HepG2 (cell line): ENCODE measurements around the gene QKI. TPM values are rescaled to one million over a fixed set of nuclear protein-coding genes. Genes with fewer than 3 reads are reported as not detected.

Experiments
- ATAC-seq: fragments of 200-7000 bp; cut with Tn5 transposase; 3 replicates; pipeline ENCODE4 v1.9.1; 2020; ENCODE audit warnings: mild to moderate bottlenecking, moderate library complexity
- BruUV-seq: library from RNA; stranded (reverse); fragments of 400-500 nt; replicated peaks from 2 replicates; lab custom pipeline; 2021; lab: Mats Ljungman, UMichigan
- CTCF ChIA-PET: fragments of 300-600 bp; formaldehyde crosslinking; extraction: SDS; loops from one replicate; lab custom pipeline; 2021; ENCODE audit warnings: low total read pairs, inconsistent platforms, low intra/inter-chr PET ratio; lab: Yijun Ruan, JAX
- POLR2A ChIA-PET: fragments of 350-600 bp; sonication (Branson Sonifier 250); formaldehyde crosslinking; loops from one replicate; lab custom pipeline; 2020; ENCODE audit warnings: antibody characterized with exemption, inconsistent platforms; lab: Yijun Ruan, JAX
- DNase-seq: peaks from one replicate; pipeline ENCODE4 v3.0.0-alpha.2; 2015; ENCODE audit warnings: low spot score
- FAIRE-seq: peaks from 3 replicates; lab custom pipeline; 2011; peaks lifted over from hg19 to GRCh38; lab: Jason Lieb, UNC
- H2AFZ ChIP-seq: one replicate; pipeline ENCODE4 v1.6.1; 2011; ENCODE audit warnings: low read length, inconsistent platforms
- H3K27ac ChIP-seq: fragments of 300-600 bp; 3 replicates; pipeline ENCODE4 v1.8.0; 2011; ENCODE audit warnings: mixed run types, mild to moderate bottlenecking, mixed read lengths, low read length, inconsistent platforms; ENCODE audit not compliant: insufficient read depth; ENCODE audit errors: extremely low read length
- H3K27me3 ChIP-seq, 2 experiments: fragments of 200-600 bp in 1 of 2; 2 replicates in 1 of 2; 3 replicates in 1 of 2; pipeline versions ENCODE4 v1.6.0 to v1.8.0; 2011; ENCODE audit warnings: low read length in 2 of 2, mild to moderate bottlenecking in 2 of 2, moderate library complexity in 2 of 2, inconsistent platforms in 1 of 2; ENCODE audit not compliant: insufficient read depth in 2 of 2, control insufficient read depth in 1 of 2
- H3K36me3 ChIP-seq, 2 experiments: fragments of 200-600 bp in 1 of 2; replicated peaks in 1 of 2; 2 replicates in 1 of 2; 3 replicates in 1 of 2; pipeline versions ENCODE4 v1.5.1 to v1.8.0; 2011; ENCODE audit warnings: low read length in 2 of 2, inconsistent platforms in 1 of 2; ENCODE audit not compliant: insufficient read depth in 2 of 2, control insufficient read depth in 1 of 2
- H3K4me1 ChIP-seq: 2 replicates; pipeline ENCODE4 v1.5.1; 2012; ENCODE audit warnings: low read length, inconsistent platforms; ENCODE audit not compliant: insufficient read depth
- H3K4me2 ChIP-seq: 2 replicates; pipeline ENCODE4 v1.6.0; 2011; ENCODE audit warnings: low read depth, low read length, inconsistent platforms
- H3K4me3 ChIP-seq, 3 experiments: fragments of 200-600 bp in 1 of 3; sonication (generic), shearing (Covaris generic) in 1 of 3; replicated peaks in 1 of 3; 2 replicates each; pipeline ENCODE4 v1.5.1; 2011 to 2016; ENCODE audit warnings: low read length in 3 of 3, inconsistent platforms in 2 of 3, low read depth in 2 of 3, mild to moderate bottlenecking in 2 of 3, control low read depth in 1 of 3, mixed read lengths in 1 of 3; ENCODE audit not compliant: insufficient read depth in 1 of 3
- H3K79me2 ChIP-seq: one replicate; pipeline ENCODE4 v1.6.1; 2011; ENCODE audit warnings: low read length, inconsistent platforms; ENCODE audit not compliant: insufficient read depth
- H3K9ac ChIP-seq: 2 replicates; pipeline ENCODE4 v1.6.0; 2011; ENCODE audit warnings: mild to moderate bottlenecking, low read depth, low read length, inconsistent platforms; ENCODE audit not compliant: insufficient read depth
- H3K9me3 ChIP-seq: 2 replicates; pipeline ENCODE4 v1.5.1; 2012; ENCODE audit warnings: mild to moderate bottlenecking, low read length
- H4K20me1 ChIP-seq: 2 replicates; pipeline ENCODE4 v1.6.0; 2011; ENCODE audit warnings: inconsistent platforms, mild to moderate bottlenecking, low read length, moderate library complexity; ENCODE audit not compliant: insufficient read depth
- CHCHD3 ChIP-seq: sonication (generic); formaldehyde crosslinking; IDR thresholded peaks from 2 replicates; pipeline ENCODE4 v1.8.0; 2022; ENCODE audit warnings: mild to moderate bottlenecking, missing genetic modification reagents, moderate library complexity
- FOXA1 ChIP-seq, 2 experiments: fragments of 450-650 bp in 1 of 2; sonication (generic) in 1 of 2; formaldehyde crosslinking in 1 of 2; IDR thresholded peaks; 2 replicates each; pipeline versions ENCODE4 v1.4.0 to v1.6.1; 2016 to 2020; ENCODE audit warnings: missing genetic modification reagents in 1 of 2
- GATAD1 ChIP-seq: IDR thresholded peaks from 2 replicates; pipeline ENCODE4 v1.6.1; 2016; ENCODE audit warnings: missing genetic modification reagents, missing compliant biosample characterization
- MBD4 ChIP-seq: IDR thresholded peaks from 2 replicates; pipeline ENCODE4 v1.6.1; 2012; ENCODE audit warnings: low read length, inconsistent platforms, borderline replicate concordance
- MXI1 ChIP-seq: IDR thresholded peaks from 3 replicates; pipeline ENCODE4 v1.6.1; 2012; ENCODE audit warnings: low read depth, low read length, inconsistent platforms, borderline replicate concordance
- NFIB ChIP-seq: sonication (generic); formaldehyde crosslinking; IDR thresholded peaks from 2 replicates; pipeline ENCODE4 v1.9.0; 2021; ENCODE audit warnings: missing genetic modification reagents, mild to moderate bottlenecking, borderline replicate concordance
- SAP130 ChIP-seq: IDR thresholded peaks from 2 replicates; pipeline ENCODE4 v1.6.1; 2016; ENCODE audit warnings: low read depth
- SOX5 ChIP-seq: IDR thresholded peaks from 2 replicates; pipeline ENCODE4 v1.6.1; 2016; ENCODE audit warnings: borderline replicate concordance
- SRSF4 ChIP-seq: fragments of 200-400 bp; formaldehyde crosslinking; IDR thresholded peaks from one replicate; pipeline ENCODE4 v1.6.1; 2018; ENCODE audit warnings: mild to moderate bottlenecking, low read depth, low read length, moderate library complexity; ENCODE audit not compliant: poor library complexity, severe bottlenecking
- ZEB1 ChIP-seq: IDR thresholded peaks from 2 replicates; pipeline ENCODE4 v1.6.1; 2012; ENCODE audit warnings: mild to moderate bottlenecking, low read depth, inconsistent platforms; ENCODE audit not compliant: insufficient replicate concordance
- ZKSCAN8 ChIP-seq: IDR thresholded peaks from 2 replicates; pipeline ENCODE4 v1.6.1; 2016; ENCODE audit warnings: borderline replicate concordance, missing genetic modification reagents, missing compliant biosample characterization
- ZNF333 ChIP-seq: sonication (generic); formaldehyde crosslinking; IDR thresholded peaks from 2 replicates; pipeline ENCODE4 v1.4.0; 2020; ENCODE audit warnings: mild to moderate bottlenecking, missing genetic modification reagents, borderline replicate concordance
- WGBS: methylation state at CpG from one replicate; pipeline ENCODE4 v1.1.6; 2017; ENCODE audit warnings: low lambda C conversion rate; 5-methylcytosine and 5-hydroxymethylcytosine counted together
- in situ Hi-C: cut with HindIII; loops from 2 replicates; pipeline ENCODE4 v1.10.0; 2017; ENCODE audit warnings: low pct_unique_long_range_greater_than_20kb; ENCODE audit not compliant: extremely low pct_ligation_motif_present
- intact Hi-C: fragments of 100-400 bp; cut with micrococcal nuclease; formaldehyde crosslinking; loops from one replicate; pipeline ENCODE4 v1.10.0; 2022; ENCODE audit not compliant: unreplicated experiment
- polyA plus RNA-seq, 8 experiments: library from polyadenylated mRNA; depleted of rRNA in 3 of 8; stranded (reverse) in 7 of 8; unstranded in 1 of 8; fragments of >200 nt; fragmentation: Illumina TruSeq in 4 of 8; extraction: Trizol in 4 of 8; gene quantifications; 2 replicates each; pipeline versions ENCODE4 v1.2.1 to v1.2.3, GENCODE V29; 2011 to 2016; ENCODE audit warnings: low read depth in 4 of 8, missing spikeins in 1 of 8, mixed read lengths in 1 of 8; ENCODE audit not compliant: insufficient read depth in 1 of 8
- total RNA-seq, 5 experiments: library from RNA; depleted of rRNA; stranded (reverse); fragments of >200 nt; fragmentation: Illumina TruSeq; extraction: Trizol; gene quantifications; 2 replicates each; pipeline ENCODE4 v1.2.3, GENCODE V29; 2016; ENCODE audit warnings: low read depth in 1 of 5
- TF ChIP-seq, protein P1 (sequence below): IDR thresholded peaks from 2 replicates; pipeline ENCODE4 v1.6.1; 2016; ENCODE audit warnings: missing compliant biosample characterization, missing genetic modification reagents, borderline replicate concordance

QKI gene
- total and polyA plus RNA-seq, 2 of the 13 experiments (the other 11 are each of a cell fraction or from before 2014, with no cell fraction given): 136 to 137 TPM

DNA sequence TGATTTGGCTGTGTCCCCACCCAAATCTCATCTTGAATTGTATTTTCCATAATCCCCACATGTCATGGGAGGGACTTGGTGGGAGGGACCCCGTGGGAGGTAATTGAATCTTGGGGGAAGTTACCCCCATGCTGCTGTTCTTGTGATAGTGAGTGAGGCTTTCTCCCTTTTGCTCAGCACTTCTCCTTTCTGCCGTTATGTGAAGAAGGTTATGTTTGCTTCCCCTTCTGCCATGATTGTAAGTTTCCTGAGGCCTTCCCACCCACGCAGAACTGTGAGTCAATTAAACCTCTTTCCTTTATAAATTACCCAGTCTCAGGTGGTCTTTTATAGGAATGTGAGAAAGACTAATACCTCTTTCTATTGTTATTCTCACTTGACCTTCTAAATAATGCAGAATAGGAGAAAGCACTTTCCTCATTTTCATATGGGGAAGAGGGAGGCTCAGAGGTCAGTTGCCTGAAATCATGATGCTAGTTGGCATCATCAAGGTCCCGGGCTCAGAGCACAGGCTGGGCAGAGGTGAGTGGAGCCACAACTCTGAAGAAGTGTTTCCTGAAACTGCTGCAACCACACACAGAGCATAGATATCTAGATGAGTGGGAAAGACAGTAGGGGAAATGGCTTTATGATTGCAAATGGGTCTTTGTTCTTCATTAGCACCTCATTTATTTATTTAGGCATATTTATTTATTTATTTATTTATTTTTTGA, 191.0 kb downstream of the QKI start:
- no peak overlapping the region for H2AFZ ChIP-seq
- ChIA-PET CTCF (no interaction called here), POLR2A (no interaction called here)
- intact Hi-C loops: no loop called here
- H3K27ac ChIP-seq: no peak overlapping the region
- no peak for DNase-seq
- 0 out of 5 replicates have a peak, but pooled peaks cover 0 to 4% of the 10 kb centered on the region in 2 experiments for H3K27me3 ChIP-seq
- no peaks in the 10 kb centered on the region for H4K20me1 ChIP-seq
- 35% methylated on average over 4 of the region's 4 CpGs for WGBS
- no peaks in the 10 kb centered on the region for H3K79me2 ChIP-seq
- in situ Hi-C loops: no loop called here
- no peak overlapping the region for H3K4me2 ChIP-seq
- FAIRE-seq: no peak
- H3K36me3 ChIP-seq: no peaks in the 10 kb centered on the region
- no TSS peak for BruUV-seq
- no peaks in the 10 kb centered on the region for H3K9me3 ChIP-seq
- H3K9ac ChIP-seq: no peak overlapping the region
- no peak overlapping the region for H3K4me3 ChIP-seq
- TF ChIP-seq SOX5 (no peak), GATAD1 (CRISPR knock-in tag) (no peak), ZNF333 (CRISPR knock-in tag) (no peak), FOXA1 (IDR thresholded peaks at IDR 0.05) (no peak), FOXA1 (CRISPR knock-in tag; IDR thresholded peaks at IDR 0.05) (no peak), MXI1 (no peak), SAP130 (CRISPR knock-in tag) (no peak), NFIB (CRISPR knock-in tag) (no peak), CHCHD3 (no peak), SRSF4 (no peak), MBD4 (no peak), ZKSCAN8 (no peak), ZEB1 (no peak)
- TF ChIP-seq, protein P1, sequence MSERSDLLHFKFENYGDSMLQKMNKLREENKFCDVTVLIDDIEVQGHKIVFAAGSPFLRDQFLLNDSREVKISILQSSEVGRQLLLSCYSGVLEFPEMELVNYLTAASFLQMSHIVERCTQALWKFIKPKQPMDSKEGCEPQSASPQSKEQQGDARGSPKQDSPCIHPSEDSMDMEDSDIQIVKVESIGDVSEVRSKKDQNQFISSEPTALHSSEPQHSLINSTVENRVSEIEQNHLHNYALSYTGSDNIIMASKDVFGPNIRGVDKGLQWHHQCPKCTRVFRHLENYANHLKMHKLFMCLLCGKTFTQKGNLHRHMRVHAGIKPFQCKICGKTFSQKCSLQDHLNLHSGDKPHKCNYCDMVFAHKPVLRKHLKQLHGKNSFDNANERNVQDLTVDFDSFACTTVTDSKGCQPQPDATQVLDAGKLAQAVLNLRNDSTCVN (CRISPR knock-in tag): no peak
- no peak for ATAC-seq
- no peaks in the 10 kb centered on the region for H3K4me1 ChIP-seq
